Measurements from ENCODE around the gene FYN.
A peak's percentile ranks its signal among the peaks of the same experiment; 100 is the strongest.

The FYN gene

GRCh38 chr6:111769365-111770152, 103.7 kb downstream of the FYN start:
- DNase-seq (ENCODE audit: low spot score): no peak

- DNase-seq (ENCODE audit: low spot score): no peak
Measured at GRCh38 chr6:111768431-111768770, 104.9 kb downstream of the FYN start.

GRCh38 chr6:111767752-111768430, 105.4 kb downstream of the FYN start:
- DNase-seq (ENCODE audit: low spot score): no peak

GRCh38 chr6:111766201-111766857, 106.9 kb downstream of the FYN start:
- no peak for DNase-seq (ENCODE audit: low spot score)

GRCh38 chr6:111765763-111766162, 107.5 kb downstream of the FYN start:
- no peak for DNase-seq (ENCODE audit: low spot score)

GRCh38 chr6:111764238-111765175, 108.7 kb downstream of the FYN start:
- DNase-seq (ENCODE audit: low spot score): no peak

GRCh38 chr6:111763381-111763780, 109.9 kb downstream of the FYN start:
- DNase-seq (ENCODE audit: low spot score): no peak

GRCh38 chr6:111761783-111762312, 111.4 kb downstream of the FYN start:
- no peak for DNase-seq (ENCODE audit: low spot score)

GRCh38 chr6:111761212-111761611, 112.0 kb downstream of the FYN start:
- DNase-seq (ENCODE audit: low spot score): no peak

GRCh38 chr6:111759836-111760785, 113.1 kb downstream of the FYN start:
- no peak for DNase-seq (ENCODE audit: low spot score)

GRCh38 chr6:111759331-111759835, 113.9 kb downstream of the FYN start:
- DNase-seq (ENCODE audit: low spot score): no peak

GRCh38 chr6:111758608-111759329, 114.5 kb downstream of the FYN start:
- no peak for DNase-seq (ENCODE audit: low spot score)

GRCh38 chr6:111757342-111757741, 115.9 kb downstream of the FYN start:
- DNase-seq (ENCODE audit: low spot score): peak; percentile 57

- DNase-seq (ENCODE audit: low spot score): no peak
Measured at GRCh38 chr6:111754423-111754822, 118.8 kb downstream of the FYN start.

GRCh38 chr6:111753573-111753972, 119.7 kb downstream of the FYN start:
- DNase-seq (ENCODE audit: low spot score): no peak

GRCh38 chr6:111752476-111752875, 120.8 kb downstream of the FYN start:
- no peak for DNase-seq (ENCODE audit: low spot score)

- DNase-seq (ENCODE audit: low spot score): no peak
Measured at GRCh38 chr6:111750753-111751673, 122.2 kb downstream of the FYN start.

- no peak for DNase-seq (ENCODE audit: low spot score)
Measured at GRCh38 chr6:111750153-111750552, 123.1 kb downstream of the FYN start.

- no peak for DNase-seq (ENCODE audit: low spot score)
Measured at GRCh38 chr6:111748231-111748647, 125.0 kb downstream of the FYN start.

Data from kidney tubule cell (primary cell).